HepG2 (cell line): ENCODE data around the gene MOAP1. TPM values are rescaled to one million over a fixed set of nuclear protein-coding genes. Genes with fewer than 3 reads are reported as not detected.
A peak's percentile ranks its signal among the peaks of the same experiment; 100 is the strongest.

Experiments
- AGO1 ChIP-seq: fragments of 200-400 bp; formaldehyde crosslinking; IDR thresholded peaks from 2 replicates; pipeline ENCODE4 v1.6.1; 2017; ENCODE audit warnings: mild to moderate bottlenecking, low read depth, low read length, moderate library complexity; ENCODE audit not compliant: poor library complexity, severe bottlenecking
- HES4 ChIP-seq: sonication (generic); formaldehyde crosslinking; IDR thresholded peaks from 2 replicates; pipeline ENCODE4 v1.9.0; 2021; ENCODE audit warnings: mild to moderate bottlenecking, missing genetic modification reagents, borderline replicate concordance
- MBNL3 ChIP-seq: fragments of 250-450 bp; sonication (Bioruptor Pico); conservative IDR thresholded peaks from 2 replicates; pipeline ENCODE4 v1.8.0; 2022; ENCODE audit warnings: mild to moderate bottlenecking, inconsistent platforms
- NFE2L2 ChIP-seq: fragments of 150-350 bp; IDR thresholded peaks from 2 replicates; pipeline ENCODE4 v1.6.1; 2014; ENCODE audit warnings: low read length
- NONO ChIP-seq, 2 experiments: fragments of 450-650 bp in 1 of 2; sonication (generic) in 1 of 2; formaldehyde crosslinking in 1 of 2; IDR thresholded peaks in 1 of 2; conservative IDR thresholded peaks in 1 of 2; 2 replicates each; pipeline versions ENCODE4 v1.6.1 to v1.8.0; 2017 to 2022; ENCODE audit warnings: mild to moderate bottlenecking in 1 of 2, missing genetic modification reagents in 1 of 2, moderate library complexity in 1 of 2
- PPARG ChIP-seq: conservative IDR thresholded peaks from 2 replicates; pipeline ENCODE4 v1.6.1; 2016; ENCODE audit warnings: missing biosample characterization, missing genetic modification reagents
- REXO4 ChIP-seq: sonication (generic); formaldehyde crosslinking; IDR thresholded peaks from 2 replicates; pipeline ENCODE4 v1.8.0; 2022; ENCODE audit warnings: missing genetic modification reagents, mild to moderate bottlenecking, borderline replicate concordance
- SALL1 ChIP-seq: sonication (generic); formaldehyde crosslinking; IDR thresholded peaks from 2 replicates; pipeline ENCODE4 v1.8.0; 2022; ENCODE audit warnings: mild to moderate bottlenecking, missing genetic modification reagents
- SOX5 ChIP-seq: IDR thresholded peaks from 2 replicates; pipeline ENCODE4 v1.6.1; 2016; ENCODE audit warnings: borderline replicate concordance
- ZFP1 ChIP-seq: IDR thresholded peaks from 2 replicates; pipeline ENCODE4 v1.6.1; 2016
- ZFP36L1 ChIP-seq: sonication (generic); formaldehyde crosslinking; IDR thresholded peaks from 2 replicates; pipeline ENCODE4 v1.8.0; 2022; ENCODE audit warnings: mild to moderate bottlenecking, missing genetic modification reagents, moderate library complexity
- ZNF572 ChIP-seq: sonication (generic); formaldehyde crosslinking; IDR thresholded peaks from 2 replicates; pipeline ENCODE4 v1.5.1; 2020; ENCODE audit warnings: mild to moderate bottlenecking, missing genetic modification reagents
- ZNF615 ChIP-seq: sonication (generic); formaldehyde crosslinking; IDR thresholded peaks from 2 replicates; pipeline ENCODE4 v1.5.0; 2020; ENCODE audit warnings: mild to moderate bottlenecking, missing genetic modification reagents, borderline replicate concordance
- ZNF776 ChIP-seq: sonication (generic); formaldehyde crosslinking; IDR thresholded peaks from 2 replicates; pipeline ENCODE4 v1.4.0; 2020; ENCODE audit warnings: mild to moderate bottlenecking, missing genetic modification reagents
- ZSCAN12 ChIP-seq: sonication (generic); formaldehyde crosslinking; IDR thresholded peaks from 2 replicates; pipeline ENCODE4 v1.9.0; 2021; ENCODE audit warnings: mild to moderate bottlenecking, missing genetic modification reagents
- polyA plus RNA-seq, 8 experiments: library from polyadenylated mRNA; depleted of rRNA in 3 of 8; stranded (reverse) in 7 of 8; unstranded in 1 of 8; fragments of >200 nt; fragmentation: Illumina TruSeq in 4 of 8; extraction: Trizol in 4 of 8; gene quantifications; 2 replicates each; pipeline versions ENCODE4 v1.2.1 to v1.2.3, GENCODE V29; 2011 to 2016; ENCODE audit warnings: low read depth in 4 of 8, missing spikeins in 1 of 8, mixed read lengths in 1 of 8; ENCODE audit not compliant: insufficient read depth in 1 of 8
- total RNA-seq, 5 experiments: library from RNA; depleted of rRNA; stranded (reverse); fragments of >200 nt; fragmentation: Illumina TruSeq; extraction: Trizol; gene quantifications; 2 replicates each; pipeline ENCODE4 v1.2.3, GENCODE V29; 2016; ENCODE audit warnings: low read depth in 1 of 5
- TF ChIP-seq, protein P1 (sequence below): sonication (generic); formaldehyde crosslinking; IDR thresholded peaks from 2 replicates; pipeline ENCODE4 v1.4.0; 2020; ENCODE audit warnings: missing genetic modification reagents
- TF ChIP-seq, protein P2 (sequence below): sonication (generic); formaldehyde crosslinking; IDR thresholded peaks from 2 replicates; pipeline ENCODE4 v1.9.0; 2022; ENCODE audit warnings: low read depth, missing genetic modification reagents
- TF ChIP-seq, protein P3 (sequence below), 2 experiments: IDR thresholded peaks; 2 replicates each; pipeline ENCODE4 v1.6.1; 2011 to 2012; ENCODE audit warnings: low read length in 2 of 2, borderline replicate concordance in 1 of 2, low read depth in 1 of 2, mild to moderate bottlenecking in 1 of 2, moderate library complexity in 1 of 2
- TF ChIP-seq, protein P4 (sequence below): sonication (generic); formaldehyde crosslinking; IDR thresholded peaks from 2 replicates; pipeline ENCODE4 v1.5.0; 2020; ENCODE audit warnings: mild to moderate bottlenecking, missing genetic modification reagents

Gene MOAP1
- total and polyA plus RNA-seq, 2 of the 13 experiments (the other 11 are each of a cell fraction or from before 2014, with no cell fraction given): 14.6 to 47.0 TPM

DNA sequence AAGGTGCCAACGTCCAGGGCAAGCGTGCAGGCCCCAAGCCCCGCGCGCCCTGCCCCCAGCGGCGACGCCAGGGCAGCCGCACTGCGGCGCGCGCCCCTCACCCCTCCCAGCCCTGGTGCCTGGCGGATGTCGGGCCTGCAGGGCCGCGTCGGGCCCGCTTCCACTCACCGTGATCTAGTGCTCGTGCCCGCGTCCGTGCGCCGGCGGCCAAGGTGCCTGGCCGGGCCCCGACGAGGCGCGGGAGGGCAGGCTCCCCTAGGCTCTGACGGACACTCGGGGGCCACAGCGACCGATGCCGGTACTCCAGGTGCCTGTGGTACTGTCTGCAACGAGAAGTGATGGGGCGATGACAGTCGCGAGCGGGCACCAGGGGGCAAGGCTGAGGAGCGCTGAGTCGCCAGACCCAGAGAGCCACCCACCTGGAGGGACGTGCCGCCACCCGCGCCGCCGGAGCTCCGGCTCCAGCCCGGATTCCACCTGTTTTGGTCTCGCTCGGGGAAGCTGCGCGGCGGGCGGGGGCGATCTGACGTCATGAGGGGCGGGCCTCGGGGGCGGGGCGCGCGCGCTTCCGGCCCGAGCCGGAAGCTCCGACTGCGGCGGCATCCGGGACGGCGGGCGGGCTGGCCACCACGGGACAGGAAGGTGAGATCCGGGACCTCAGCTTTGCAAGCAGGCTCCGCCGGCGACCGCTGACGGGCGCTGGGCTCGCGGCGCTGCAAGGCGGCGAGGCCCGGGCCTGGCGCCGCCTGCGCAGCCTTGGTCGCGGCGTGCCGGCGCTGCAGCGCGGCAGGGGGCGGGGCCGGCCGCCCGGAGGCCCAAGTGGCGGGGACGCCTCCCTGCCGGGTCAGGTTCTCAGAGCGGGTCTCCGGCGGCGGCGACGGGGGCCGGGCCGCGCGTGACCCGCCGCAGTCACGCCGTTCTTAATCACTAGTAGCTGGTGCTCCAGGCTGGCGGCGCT, at the start of gene MOAP1, which contains the start of gene LYSET (continued):
- TF ChIP-seq NONO (IDR thresholded peaks at IDR 0.05): no peak
- TF ChIP-seq NONO (CRISPR knock-in tag; conservative IDR thresholded peaks at IDR 0.05): peak; percentile 80
- TF ChIP-seq ZFP1: no peak
- TF ChIP-seq ZNF615 (CRISPR knock-in tag): no peak
- TF ChIP-seq NFE2L2: no peak
- TF ChIP-seq REXO4 (CRISPR knock-in tag): no peak
- no peak for TF ChIP-seq ZNF572
- TF ChIP-seq, protein P1, sequence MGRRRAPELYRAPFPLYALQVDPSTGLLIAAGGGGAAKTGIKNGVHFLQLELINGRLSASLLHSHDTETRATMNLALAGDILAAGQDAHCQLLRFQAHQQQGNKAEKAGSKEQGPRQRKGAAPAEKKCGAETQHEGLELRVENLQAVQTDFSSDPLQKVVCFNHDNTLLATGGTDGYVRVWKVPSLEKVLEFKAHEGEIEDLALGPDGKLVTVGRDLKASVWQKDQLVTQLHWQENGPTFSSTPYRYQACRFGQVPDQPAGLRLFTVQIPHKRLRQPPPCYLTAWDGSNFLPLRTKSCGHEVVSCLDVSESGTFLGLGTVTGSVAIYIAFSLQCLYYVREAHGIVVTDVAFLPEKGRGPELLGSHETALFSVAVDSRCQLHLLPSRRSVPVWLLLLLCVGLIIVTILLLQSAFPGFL (CRISPR knock-in tag): no peak
- TF ChIP-seq PPARG (CRISPR knock-in tag): no peak
- peak; percentile 47; the same call in 1 of the 2 replicates for TF ChIP-seq ZSCAN12 (CRISPR knock-in tag)
- TF ChIP-seq, protein P2, sequence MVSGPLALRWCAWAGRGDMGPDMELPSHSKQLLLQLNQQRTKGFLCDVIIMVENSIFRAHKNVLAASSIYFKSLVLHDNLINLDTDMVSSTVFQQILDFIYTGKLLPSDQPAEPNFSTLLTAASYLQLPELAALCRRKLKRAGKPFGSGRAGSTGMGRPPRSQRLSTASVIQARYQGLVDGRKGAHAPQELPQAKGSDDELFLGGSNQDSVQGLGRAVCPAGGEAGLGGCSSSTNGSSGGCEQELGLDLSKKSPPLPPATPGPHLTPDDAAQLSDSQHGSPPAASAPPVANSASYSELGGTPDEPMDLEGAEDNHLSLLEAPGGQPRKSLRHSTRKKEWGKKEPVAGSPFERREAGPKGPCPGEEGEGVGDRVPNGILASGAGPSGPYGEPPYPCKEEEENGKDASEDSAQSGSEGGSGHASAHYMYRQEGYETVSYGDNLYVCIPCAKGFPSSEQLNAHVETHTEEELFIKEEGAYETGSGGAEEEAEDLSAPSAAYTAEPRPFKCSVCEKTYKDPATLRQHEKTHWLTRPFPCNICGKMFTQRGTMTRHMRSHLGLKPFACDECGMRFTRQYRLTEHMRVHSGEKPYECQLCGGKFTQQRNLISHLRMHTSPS (CRISPR knock-in tag): peak; percentile 65
- TF ChIP-seq ZNF776 (CRISPR knock-in tag): no peak; the same call in 1 of the 2 replicates
- peak; percentile 77; the same call in 1 of the 2 replicates for TF ChIP-seq HES4
- TF ChIP-seq, protein P3, sequence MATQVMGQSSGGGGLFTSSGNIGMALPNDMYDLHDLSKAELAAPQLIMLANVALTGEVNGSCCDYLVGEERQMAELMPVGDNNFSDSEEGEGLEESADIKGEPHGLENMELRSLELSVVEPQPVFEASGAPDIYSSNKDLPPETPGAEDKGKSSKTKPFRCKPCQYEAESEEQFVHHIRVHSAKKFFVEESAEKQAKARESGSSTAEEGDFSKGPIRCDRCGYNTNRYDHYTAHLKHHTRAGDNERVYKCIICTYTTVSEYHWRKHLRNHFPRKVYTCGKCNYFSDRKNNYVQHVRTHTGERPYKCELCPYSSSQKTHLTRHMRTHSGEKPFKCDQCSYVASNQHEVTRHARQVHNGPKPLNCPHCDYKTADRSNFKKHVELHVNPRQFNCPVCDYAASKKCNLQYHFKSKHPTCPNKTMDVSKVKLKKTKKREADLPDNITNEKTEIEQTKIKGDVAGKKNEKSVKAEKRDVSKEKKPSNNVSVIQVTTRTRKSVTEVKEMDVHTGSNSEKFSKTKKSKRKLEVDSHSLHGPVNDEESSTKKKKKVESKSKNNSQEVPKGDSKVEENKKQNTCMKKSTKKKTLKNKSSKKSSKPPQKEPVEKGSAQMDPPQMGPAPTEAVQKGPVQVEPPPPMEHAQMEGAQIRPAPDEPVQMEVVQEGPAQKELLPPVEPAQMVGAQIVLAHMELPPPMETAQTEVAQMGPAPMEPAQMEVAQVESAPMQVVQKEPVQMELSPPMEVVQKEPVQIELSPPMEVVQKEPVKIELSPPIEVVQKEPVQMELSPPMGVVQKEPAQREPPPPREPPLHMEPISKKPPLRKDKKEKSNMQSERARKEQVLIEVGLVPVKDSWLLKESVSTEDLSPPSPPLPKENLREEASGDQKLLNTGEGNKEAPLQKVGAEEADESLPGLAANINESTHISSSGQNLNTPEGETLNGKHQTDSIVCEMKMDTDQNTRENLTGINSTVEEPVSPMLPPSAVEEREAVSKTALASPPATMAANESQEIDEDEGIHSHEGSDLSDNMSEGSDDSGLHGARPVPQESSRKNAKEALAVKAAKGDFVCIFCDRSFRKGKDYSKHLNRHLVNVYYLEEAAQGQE (IDR thresholded peaks at IDR 0.05; ENCODE audit: borderline replicate concordance in 1 of 2, low read depth in 1 of 2, low read length in 2 of 2): no peak
- TF ChIP-seq, protein P4, sequence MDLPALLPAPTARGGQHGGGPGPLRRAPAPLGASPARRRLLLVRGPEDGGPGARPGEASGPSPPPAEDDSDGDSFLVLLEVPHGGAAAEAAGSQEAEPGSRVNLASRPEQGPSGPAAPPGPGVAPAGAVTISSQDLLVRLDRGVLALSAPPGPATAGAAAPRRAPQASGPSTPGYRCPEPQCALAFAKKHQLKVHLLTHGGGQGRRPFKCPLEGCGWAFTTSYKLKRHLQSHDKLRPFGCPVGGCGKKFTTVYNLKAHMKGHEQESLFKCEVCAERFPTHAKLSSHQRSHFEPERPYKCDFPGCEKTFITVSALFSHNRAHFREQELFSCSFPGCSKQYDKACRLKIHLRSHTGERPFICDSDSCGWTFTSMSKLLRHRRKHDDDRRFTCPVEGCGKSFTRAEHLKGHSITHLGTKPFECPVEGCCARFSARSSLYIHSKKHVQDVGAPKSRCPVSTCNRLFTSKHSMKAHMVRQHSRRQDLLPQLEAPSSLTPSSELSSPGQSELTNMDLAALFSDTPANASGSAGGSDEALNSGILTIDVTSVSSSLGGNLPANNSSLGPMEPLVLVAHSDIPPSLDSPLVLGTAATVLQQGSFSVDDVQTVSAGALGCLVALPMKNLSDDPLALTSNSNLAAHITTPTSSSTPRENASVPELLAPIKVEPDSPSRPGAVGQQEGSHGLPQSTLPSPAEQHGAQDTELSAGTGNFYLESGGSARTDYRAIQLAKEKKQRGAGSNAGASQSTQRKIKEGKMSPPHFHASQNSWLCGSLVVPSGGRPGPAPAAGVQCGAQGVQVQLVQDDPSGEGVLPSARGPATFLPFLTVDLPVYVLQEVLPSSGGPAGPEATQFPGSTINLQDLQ (CRISPR knock-in tag): no peak
- no peak for TF ChIP-seq AGO1
- no peak for TF ChIP-seq SOX5 (CRISPR knock-in tag)
- TF ChIP-seq SALL1 (CRISPR knock-in tag): peak; percentile 79; the same call in 1 of the 2 replicates
- no peak; the same call in 1 of the 2 replicates for TF ChIP-seq ZFP36L1 (CRISPR knock-in tag)
- no peak for TF ChIP-seq MBNL3
